HEK293 (cell line): ENCODE data around the gene ADAMTS12.

Experiments
- CTCF ChIA-PET: fragments of 350-600 bp; formaldehyde crosslinking; extraction: SDS; loops from one replicate; lab custom pipeline; 2021; ENCODE audit warnings: antibody characterized with exemption; lab: Yijun Ruan, JAX
- POLR2A ChIA-PET: fragments of 300-600 bp; formaldehyde crosslinking; extraction: SDS; loops from one replicate; lab custom pipeline; 2020; ENCODE audit warnings: antibody characterized with exemption, inconsistent platforms; lab: Yijun Ruan, JAX
- H3K27ac ChIP-seq: fragments of 200-500 bp; sonication (Bioruptor generic); 2 replicates; pipeline ENCODE4 v1.5.1; 2014; ENCODE audit warnings: low read depth, low read length, control low read depth, inconsistent platforms; ENCODE audit errors: extremely low read depth
- H3K36me3 ChIP-seq, 2 experiments: fragments of 200-500 bp in 1 of 2; sonication (Bioruptor generic) in 1 of 2; 1 replicate in 1 of 2; 2 replicates in 1 of 2; pipeline ENCODE4 v1.5.1; 2014 to 2017; ENCODE audit warnings: inconsistent platforms in 2 of 2, low read length in 2 of 2; ENCODE audit not compliant: control insufficient read depth in 2 of 2, insufficient read depth in 1 of 2
- H3K4me1 ChIP-seq: fragments of 200-500 bp; sonication (Bioruptor generic); 2 replicates; pipeline ENCODE4 v1.5.1; 2014; ENCODE audit warnings: mild to moderate bottlenecking, low read length, inconsistent platforms; ENCODE audit not compliant: control insufficient read depth, insufficient read depth
- H3K4me3 ChIP-seq: 2 replicates; pipeline ENCODE4 v1.5.1; 2011; ENCODE audit warnings: low read depth, mild to moderate bottlenecking, control low read depth, low read length, moderate library complexity
- H3K9me3 ChIP-seq: fragments of 200-500 bp; sonication (Bioruptor generic); 2 replicates; pipeline ENCODE4 v1.5.1; 2014; ENCODE audit warnings: low read depth, low read length, inconsistent platforms; ENCODE audit not compliant: control insufficient read depth, insufficient read depth
- GFI1B ChIP-seq: fragments of 450-650 bp; formaldehyde crosslinking; IDR thresholded peaks from 2 replicates; pipeline ENCODE4 v1.5.1; 2016; ENCODE audit warnings: missing biosample characterization, missing genetic modification characterization
- IKZF3 ChIP-seq: fragments of 450-650 bp; IDR thresholded peaks from 2 replicates; pipeline ENCODE4 v1.5.0; 2018; ENCODE audit warnings: missing biosample characterization, mild to moderate bottlenecking, missing genetic modification characterization, moderate library complexity
- KLF8 ChIP-seq: fragments of 450-650 bp; formaldehyde crosslinking; IDR thresholded peaks from 2 replicates; pipeline ENCODE4 v1.5.1; 2016; ENCODE audit warnings: missing biosample characterization, missing genetic modification characterization
- REST ChIP-seq: fragments of 450-650 bp; formaldehyde crosslinking; IDR thresholded peaks from 2 replicates; pipeline ENCODE4 v1.5.1; 2016; ENCODE audit warnings: missing biosample characterization, missing genetic modification characterization
- SETDB1 ChIP-seq: IDR thresholded peaks from one replicate; pipeline ENCODE4 v1.6.1; 2017; ENCODE audit warnings: mild to moderate bottlenecking, low read length, moderate library complexity, mixed read lengths; ENCODE audit not compliant: insufficient read length
- TRIM28 ChIP-seq: IDR thresholded peaks from 2 replicates; pipeline ENCODE4 v1.6.1; 2011; ENCODE audit warnings: low read length, control low read depth, borderline replicate concordance
- ZFHX2 ChIP-seq: fragments of 450-650 bp; formaldehyde crosslinking; conservative IDR thresholded peaks from 2 replicates; pipeline ENCODE4 v1.5.1; 2016; ENCODE audit warnings: missing biosample characterization, missing genetic modification characterization
- ZNF16 ChIP-seq: fragments of 450-650 bp; formaldehyde crosslinking; IDR thresholded peaks from 2 replicates; pipeline ENCODE4 v1.5.1; 2016; ENCODE audit warnings: low read depth, missing biosample characterization, missing genetic modification characterization
- ZNF175 ChIP-seq: fragments of 450-650 bp; formaldehyde crosslinking; IDR thresholded peaks from 2 replicates; pipeline ENCODE4 v1.5.1; 2016; ENCODE audit warnings: missing biosample characterization, missing genetic modification characterization
- ZNF202 ChIP-seq: fragments of 450-650 bp; formaldehyde crosslinking; IDR thresholded peaks from 2 replicates; pipeline ENCODE4 v1.5.1; 2016; ENCODE audit warnings: missing biosample characterization, missing genetic modification characterization, borderline replicate concordance
- ZNF302 ChIP-seq: fragments of 450-650 bp; formaldehyde crosslinking; IDR thresholded peaks from 2 replicates; pipeline ENCODE4 v1.5.1; 2016; ENCODE audit warnings: missing biosample characterization, missing genetic modification characterization, low read depth
- ZNF335 ChIP-seq: fragments of 450-650 bp; formaldehyde crosslinking; conservative IDR thresholded peaks from 2 replicates; pipeline ENCODE4 v1.5.1; 2016; ENCODE audit warnings: missing biosample characterization, missing genetic modification characterization
- ZNF341 ChIP-seq: fragments of 450-650 bp; formaldehyde crosslinking; IDR thresholded peaks from 2 replicates; pipeline ENCODE4; 2016; ENCODE audit warnings: low read depth, missing biosample characterization, missing genetic modification characterization
- ZNF37A ChIP-seq: fragments of 450-650 bp; IDR thresholded peaks from 2 replicates; pipeline ENCODE4 v1.5.1; 2018; ENCODE audit warnings: missing biosample characterization, missing genetic modification characterization
- ZNF501 ChIP-seq: fragments of 450-650 bp; formaldehyde crosslinking; IDR thresholded peaks from 2 replicates; pipeline ENCODE4 v1.5.1; 2016; ENCODE audit warnings: missing biosample characterization, missing genetic modification characterization
- ZNF549 ChIP-seq: fragments of 450-650 bp; IDR thresholded peaks from 2 replicates; pipeline ENCODE4 v1.5.1; 2018; ENCODE audit warnings: missing biosample characterization, missing genetic modification characterization, mild to moderate bottlenecking, inconsistent platforms, moderate library complexity
- ZNF623 ChIP-seq: fragments of 450-650 bp; formaldehyde crosslinking; IDR thresholded peaks from 2 replicates; pipeline ENCODE4 v1.5.1; 2016; ENCODE audit warnings: missing biosample characterization, missing genetic modification characterization
- ZNF629 ChIP-seq: fragments of 450-650 bp; formaldehyde crosslinking; IDR thresholded peaks from 2 replicates; pipeline ENCODE4 v1.5.1; 2017; ENCODE audit warnings: missing biosample characterization, missing genetic modification characterization
- ZNF654 ChIP-seq: fragments of 450-650 bp; formaldehyde crosslinking; IDR thresholded peaks from 2 replicates; pipeline ENCODE4 v1.5.1; 2016; ENCODE audit warnings: low read depth, missing biosample characterization, missing genetic modification characterization
- ZNF692 ChIP-seq: fragments of 450-650 bp; formaldehyde crosslinking; IDR thresholded peaks from 2 replicates; pipeline ENCODE4 v1.5.1; 2016; ENCODE audit warnings: missing biosample characterization, missing genetic modification characterization
- ZNF768 ChIP-seq: fragments of 450-650 bp; formaldehyde crosslinking; IDR thresholded peaks from 2 replicates; pipeline ENCODE4 v1.5.1; 2018; ENCODE audit warnings: missing biosample characterization, mild to moderate bottlenecking, missing genetic modification characterization
- ZNF777 ChIP-seq: fragments of 450-650 bp; formaldehyde crosslinking; IDR thresholded peaks from 2 replicates; pipeline ENCODE4 v1.5.1; 2017; ENCODE audit warnings: missing biosample characterization, missing genetic modification characterization, borderline replicate concordance
- ZSCAN16 ChIP-seq: fragments of 450-650 bp; formaldehyde crosslinking; IDR thresholded peaks from 2 replicates; pipeline ENCODE4 v1.5.1; 2016; ENCODE audit warnings: missing biosample characterization, missing genetic modification characterization
- ZSCAN23 ChIP-seq: fragments of 450-650 bp; formaldehyde crosslinking; IDR thresholded peaks from 2 replicates; pipeline ENCODE4 v1.5.1; 2016; ENCODE audit warnings: missing biosample characterization, missing genetic modification characterization
- TF ChIP-seq, protein P1 (sequence below): fragments of 450-650 bp; formaldehyde crosslinking; IDR thresholded peaks from 2 replicates; pipeline ENCODE4 v1.5.1; 2016; ENCODE audit warnings: missing biosample characterization, missing genetic modification characterization
- TF ChIP-seq, protein P2 (sequence below): fragments of 450-650 bp; formaldehyde crosslinking; IDR thresholded peaks from 2 replicates; pipeline ENCODE4 v1.5.1; 2017; ENCODE audit warnings: missing biosample characterization, missing genetic modification characterization

The ADAMTS12 gene

GRCh38 chr5:33650911-33651310, 240.9 kb downstream of the ADAMTS12 start:
- Histone ChIP-seq H3K27ac (no peak overlapping the region), H3K4me3 (no peak overlapping the region), H3K9me3 (no peaks in the 10 kb centered on the region), H3K36me3 (no peaks in the 10 kb centered on the region), H3K4me1 (no peaks in the 10 kb centered on the region)
- TF ChIP-seq ZFHX2 (tag by site-specific recombination), result no peak
- TF ChIP-seq ZNF37A (tag by site-specific recombination), result no peak
- no peak for TF ChIP-seq SETDB1
- no peak for TF ChIP-seq GFI1B (tag by site-specific recombination)
- no peak for TF ChIP-seq ZNF549 (tag by site-specific recombination)
- no peak for TF ChIP-seq ZNF768 (tag by site-specific recombination)
- no peak for TF ChIP-seq ZNF341 (tag by site-specific recombination)
- no peak for TF ChIP-seq ZSCAN23 (tag by site-specific recombination)
- no peak for TF ChIP-seq IKZF3 (tag by site-specific recombination)
- TF ChIP-seq ZNF629 (tag by site-specific recombination), result no peak
- TF ChIP-seq, protein P1, sequence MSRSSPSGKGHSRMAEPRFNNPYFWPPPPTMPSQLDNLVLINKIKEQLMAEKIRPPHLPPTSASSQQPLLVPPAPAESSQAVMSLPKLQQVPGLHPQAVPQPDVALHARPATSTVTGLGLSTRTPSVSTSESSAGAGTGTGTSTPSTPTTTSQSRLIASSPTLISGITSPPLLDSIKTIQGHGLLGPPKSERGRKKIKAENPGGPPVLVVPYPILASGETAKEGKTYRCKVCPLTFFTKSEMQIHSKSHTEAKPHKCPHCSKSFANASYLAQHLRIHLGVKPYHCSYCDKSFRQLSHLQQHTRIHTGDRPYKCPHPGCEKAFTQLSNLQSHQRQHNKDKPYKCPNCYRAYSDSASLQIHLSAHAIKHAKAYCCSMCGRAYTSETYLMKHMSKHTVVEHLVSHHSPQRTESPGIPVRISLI (tag by site-specific recombination), result no peak
- TF ChIP-seq ZNF16 (tag by site-specific recombination), result no peak
- TF ChIP-seq ZNF654 (tag by site-specific recombination), result no peak
- TF ChIP-seq ZSCAN16 (tag by site-specific recombination), result no peak
- TF ChIP-seq, protein P2, sequence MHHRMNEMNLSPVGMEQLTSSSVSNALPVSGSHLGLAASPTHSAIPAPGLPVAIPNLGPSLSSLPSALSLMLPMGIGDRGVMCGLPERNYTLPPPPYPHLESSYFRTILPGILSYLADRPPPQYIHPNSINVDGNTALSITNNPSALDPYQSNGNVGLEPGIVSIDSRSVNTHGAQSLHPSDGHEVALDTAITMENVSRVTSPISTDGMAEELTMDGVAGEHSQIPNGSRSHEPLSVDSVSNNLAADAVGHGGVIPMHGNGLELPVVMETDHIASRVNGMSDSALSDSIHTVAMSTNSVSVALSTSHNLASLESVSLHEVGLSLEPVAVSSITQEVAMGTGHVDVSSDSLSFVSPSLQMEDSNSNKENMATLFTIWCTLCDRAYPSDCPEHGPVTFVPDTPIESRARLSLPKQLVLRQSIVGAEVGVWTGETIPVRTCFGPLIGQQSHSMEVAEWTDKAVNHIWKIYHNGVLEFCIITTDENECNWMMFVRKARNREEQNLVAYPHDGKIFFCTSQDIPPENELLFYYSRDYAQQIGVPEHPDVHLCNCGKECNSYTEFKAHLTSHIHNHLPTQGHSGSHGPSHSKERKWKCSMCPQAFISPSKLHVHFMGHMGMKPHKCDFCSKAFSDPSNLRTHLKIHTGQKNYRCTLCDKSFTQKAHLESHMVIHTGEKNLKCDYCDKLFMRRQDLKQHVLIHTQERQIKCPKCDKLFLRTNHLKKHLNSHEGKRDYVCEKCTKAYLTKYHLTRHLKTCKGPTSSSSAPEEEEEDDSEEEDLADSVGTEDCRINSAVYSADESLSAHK (tag by site-specific recombination), result no peak
- TF ChIP-seq ZNF335 (tag by site-specific recombination), result no peak
- no peak for TF ChIP-seq REST (tag by site-specific recombination)
- ChIA-PET CTCF (interaction anchor here (0.6 kb wide), 1 partner anchor 1985 kb away, joined by 4 read pairs; no protein-coding TSS in a partner anchor), POLR2A (no interaction called here)

GRCh38 chr5:33649549-33650482, 242.0 kb downstream of the ADAMTS12 start:
- POLR2A ChIA-PET, result no interaction called here
- CTCF ChIA-PET, result interaction anchor here (0.6 kb wide), 1 partner anchor 778 kb away, joined by 3 read pairs; no protein-coding TSS in a partner anchor
- Histone ChIP-seq H3K4me3 (no peak overlapping the region), H3K9me3 (no peaks in the 10 kb centered on the region), H3K36me3 (no peaks in the 10 kb centered on the region), H3K4me1 (no peaks in the 10 kb centered on the region), H3K27ac (no peak overlapping the region)
- TF ChIP-seq ZNF302 (no peak), ZNF777 (tag by site-specific recombination) (no peak), TRIM28 (no peak), ZNF175 (tag by site-specific recombination) (no peak), KLF8 (tag by site-specific recombination) (no peak), ZNF623 (tag by site-specific recombination) (no peak), ZNF692 (tag by site-specific recombination) (no peak), ZNF501 (tag by site-specific recombination) (no peak), ZNF202 (tag by site-specific recombination) (no peak), ZNF37A (tag by site-specific recombination) (no peak)
